WTC11 (cell line): ENCODE measurements around the gene TNNT3. TPM values are rescaled to one million over a fixed set of nuclear protein-coding genes. Genes with fewer than 3 reads are reported as not detected.

Source experiments
- ATAC-seq: fragments of 200-7000 bp; cut with Tn5 transposase; 2 replicates; pipeline ENCODE4 v1.10.0; 2021; ENCODE audit warnings: mild to moderate bottlenecking, moderate library complexity
- CTCF ChIA-PET: fragments of 300-600 bp; sonication (Branson Sonifier 250); formaldehyde crosslinking; loops from one replicate; lab custom pipeline; 2021; ENCODE audit warnings: antibody characterized with exemption; lab: Charles Lee
- POLR2A ChIA-PET: fragments of 350-600 bp; sonication (Branson Sonifier 250); formaldehyde crosslinking; loops from one replicate; lab custom pipeline; 2021; ENCODE audit warnings: antibody characterized with exemption; lab: Charles Lee
- DNase-seq: peaks from one replicate; pipeline ENCODE4 v3.0.0; 2021; ENCODE audit warnings: low spot score
- H3K27ac Mint-ChIP-seq: 2 replicates; pipeline ENCODE4 v1.8.0; 2021; ENCODE audit warnings: mixed read lengths
- H3K27me3 Mint-ChIP-seq: 2 replicates; pipeline ENCODE4 v1.8.0; 2021; ENCODE audit warnings: low read depth, mild to moderate bottlenecking, moderate library complexity, mixed read lengths
- H3K36me3 Mint-ChIP-seq: 2 replicates; pipeline ENCODE4 v1.8.0; 2021; ENCODE audit warnings: mixed read lengths
- H3K4me1 Mint-ChIP-seq: 2 replicates; pipeline ENCODE4 v1.8.0; 2022; ENCODE audit warnings: mixed read lengths
- H3K4me3 Mint-ChIP-seq: 2 replicates; pipeline ENCODE4 v1.8.0; 2021; ENCODE audit warnings: mild to moderate bottlenecking, moderate library complexity, mixed read lengths
- H3K9me3 Mint-ChIP-seq: 2 replicates; pipeline ENCODE4 v1.8.0; 2021; ENCODE audit warnings: mixed read lengths
- CREM ChIP-seq: sonication (generic); formaldehyde crosslinking; IDR thresholded peaks from 2 replicates; pipeline ENCODE4 v1.8.1; 2022; ENCODE audit warnings: mild to moderate bottlenecking, missing genetic modification reagents, moderate library complexity
- ELF4 ChIP-seq: sonication (generic); formaldehyde crosslinking; IDR thresholded peaks from 2 replicates; pipeline ENCODE4 v1.8.1; 2022; ENCODE audit warnings: low read depth, mild to moderate bottlenecking, moderate library complexity, missing genetic modification reagents
- FOXP1 ChIP-seq: sonication (generic); formaldehyde crosslinking; IDR thresholded peaks from 2 replicates; pipeline ENCODE4 v1.8.0; 2022; ENCODE audit warnings: missing genetic modification reagents, mild to moderate bottlenecking, moderate library complexity, borderline replicate concordance
- GABPB1 ChIP-seq: sonication (generic); formaldehyde crosslinking; IDR thresholded peaks from 2 replicates; pipeline ENCODE4 v1.8.1; 2023; ENCODE audit warnings: mild to moderate bottlenecking, missing genetic modification reagents
- IRF2 ChIP-seq: sonication (generic); formaldehyde crosslinking; IDR thresholded peaks from 2 replicates; pipeline ENCODE4 v1.8.0; 2022; ENCODE audit warnings: low read depth, missing genetic modification reagents, borderline replicate concordance
- NFYB ChIP-seq: sonication (generic); formaldehyde crosslinking; conservative IDR thresholded peaks from 2 replicates; pipeline ENCODE4 v1.8.0; 2022; ENCODE audit warnings: low read depth, missing genetic modification reagents
- PRRX2 ChIP-seq: fragments of 250-450 bp; sonication (Bioruptor Pico); IDR thresholded peaks from 2 replicates; pipeline ENCODE4 v1.8.0; 2021; ENCODE audit warnings: mild to moderate bottlenecking
- RELA ChIP-seq: sonication (generic); formaldehyde crosslinking; IDR thresholded peaks from 2 replicates; pipeline ENCODE4 v1.8.1; 2022; ENCODE audit warnings: missing genetic modification reagents, mild to moderate bottlenecking, borderline replicate concordance
- SMAD3 ChIP-seq: sonication (generic); formaldehyde crosslinking; IDR thresholded peaks from 2 replicates; pipeline ENCODE4 v1.8.0; 2022; ENCODE audit warnings: missing genetic modification reagents, mild to moderate bottlenecking, borderline replicate concordance
- SOX15 ChIP-seq: fragments of 250-450 bp; sonication (Bioruptor Pico); IDR thresholded peaks from 2 replicates; pipeline ENCODE4 v1.9.0; 2021; ENCODE audit warnings: mild to moderate bottlenecking
- ZBTB21 ChIP-seq: sonication (generic); formaldehyde crosslinking; IDR thresholded peaks from 2 replicates; pipeline ENCODE4 v1.8.1; 2023; ENCODE audit warnings: mild to moderate bottlenecking, missing genetic modification reagents, borderline replicate concordance
- ZNF121 ChIP-seq: sonication (generic); formaldehyde crosslinking; IDR thresholded peaks from 2 replicates; pipeline ENCODE4 v1.8.0; 2023; ENCODE audit warnings: missing genetic modification reagents
- ZNF263 ChIP-seq: sonication (generic); formaldehyde crosslinking; IDR thresholded peaks from 2 replicates; pipeline ENCODE4 v1.8.1; 2022; ENCODE audit warnings: low read depth, mild to moderate bottlenecking, moderate library complexity, missing genetic modification reagents
- ZNF423 ChIP-seq: fragments of 250-450 bp; sonication (Bioruptor Pico); IDR thresholded peaks from 2 replicates; pipeline ENCODE4 v2.1.2; 2022; ENCODE audit warnings: mild to moderate bottlenecking, moderate library complexity
- ZNF671 ChIP-seq: fragments of 250-450 bp; sonication (Bioruptor Pico); IDR thresholded peaks from 2 replicates; pipeline ENCODE4 v1.8.0; 2021; ENCODE audit warnings: mild to moderate bottlenecking
- total RNA-seq: library from RNA; stranded (reverse); gene quantifications from 3 replicates; pipeline ENCODE4 v1.2.3, GENCODE V29; 2021
- TF ChIP-seq, protein P1 (sequence below): sonication (generic); formaldehyde crosslinking; IDR thresholded peaks from 2 replicates; pipeline ENCODE4 v1.8.1; 2022; ENCODE audit warnings: low read depth, mild to moderate bottlenecking, moderate library complexity, missing genetic modification reagents, borderline replicate concordance
- TF ChIP-seq, protein P2 (sequence below): sonication (generic); formaldehyde crosslinking; conservative IDR thresholded peaks from 2 replicates; pipeline ENCODE4 v1.8.1; 2023; ENCODE audit warnings: mild to moderate bottlenecking, low read depth, missing genetic modification reagents, moderate library complexity
- TF ChIP-seq, protein P3 (sequence below): fragments of 250-450 bp; sonication (Bioruptor Pico); conservative IDR thresholded peaks from 2 replicates; pipeline ENCODE4 v1.9.0; 2021; ENCODE audit warnings: mild to moderate bottlenecking
- TF ChIP-seq, protein P4 (sequence below): sonication (generic); formaldehyde crosslinking; IDR thresholded peaks from 2 replicates; pipeline ENCODE4 v1.8.1; 2022; ENCODE audit warnings: missing genetic modification reagents, borderline replicate concordance
- TF ChIP-seq, protein P5 (sequence below): sonication (generic); formaldehyde crosslinking; IDR thresholded peaks from 2 replicates; pipeline ENCODE4 v1.8.1; 2023; ENCODE audit warnings: mild to moderate bottlenecking, missing genetic modification reagents, moderate library complexity

TNNT3 gene
- total RNA-seq, 1 experiment from 2014 or later: not detected

DNA sequence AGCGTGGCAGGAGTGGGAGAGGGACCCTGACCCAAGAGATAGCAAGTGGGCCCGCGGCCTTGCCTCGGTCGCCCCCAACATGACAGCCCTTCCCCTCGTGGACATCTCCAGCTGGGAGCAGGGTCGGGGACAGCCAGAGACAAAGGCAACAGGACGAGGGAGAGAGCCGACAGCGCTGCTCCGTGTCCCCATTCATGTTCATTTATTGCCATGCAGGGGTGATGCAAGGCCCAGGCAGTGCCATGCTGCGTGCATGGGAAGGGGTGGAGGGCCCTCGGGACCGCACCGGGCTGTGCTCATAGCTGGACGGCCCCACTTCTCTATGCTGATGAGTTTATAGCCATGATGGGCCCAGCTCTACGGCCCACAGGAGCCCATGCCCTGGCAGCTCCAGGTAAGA is 40.3 kb downstream of the TNNT3 start:
- Mint-ChIP-seq H3K36me3 (no peaks in the 10 kb centered on the region), H3K4me3 (no peak overlapping the region), H3K9me3 (no peaks in the 10 kb centered on the region)
- TF ChIP-seq ZBTB21 (CRISPR knock-in tag) (no peak), ZNF121 (no peak), RELA (no peak)
- TF ChIP-seq, protein P1, sequence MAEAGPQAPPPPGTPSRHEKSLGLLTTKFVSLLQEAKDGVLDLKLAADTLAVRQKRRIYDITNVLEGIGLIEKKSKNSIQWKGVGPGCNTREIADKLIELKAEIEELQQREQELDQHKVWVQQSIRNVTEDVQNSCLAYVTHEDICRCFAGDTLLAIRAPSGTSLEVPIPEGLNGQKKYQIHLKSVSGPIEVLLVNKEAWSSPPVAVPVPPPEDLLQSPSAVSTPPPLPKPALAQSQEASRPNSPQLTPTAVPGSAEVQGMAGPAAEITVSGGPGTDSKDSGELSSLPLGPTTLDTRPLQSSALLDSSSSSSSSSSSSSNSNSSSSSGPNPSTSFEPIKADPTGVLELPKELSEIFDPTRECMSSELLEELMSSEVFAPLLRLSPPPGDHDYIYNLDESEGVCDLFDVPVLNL (CRISPR knock-in tag): no peak
- TF ChIP-seq, all 79 proteins: peak for 0
- no peak overlapping the region for H3K27ac Mint-ChIP-seq
- ChIA-PET POLR2A (no interaction called here), CTCF (interaction anchor here (1.1 to 7.9 kb wide), 3 partner anchors 10 to 191 kb away, joined by 3 to 41 read pairs (median 4); no protein-coding TSS in a partner anchor)
- no peak for ATAC-seq
- DNase-seq: no peak
- H3K27me3 Mint-ChIP-seq: no peaks in the 10 kb centered on the region
- no peaks in the 10 kb centered on the region for H3K4me1 Mint-ChIP-seq

DNA sequence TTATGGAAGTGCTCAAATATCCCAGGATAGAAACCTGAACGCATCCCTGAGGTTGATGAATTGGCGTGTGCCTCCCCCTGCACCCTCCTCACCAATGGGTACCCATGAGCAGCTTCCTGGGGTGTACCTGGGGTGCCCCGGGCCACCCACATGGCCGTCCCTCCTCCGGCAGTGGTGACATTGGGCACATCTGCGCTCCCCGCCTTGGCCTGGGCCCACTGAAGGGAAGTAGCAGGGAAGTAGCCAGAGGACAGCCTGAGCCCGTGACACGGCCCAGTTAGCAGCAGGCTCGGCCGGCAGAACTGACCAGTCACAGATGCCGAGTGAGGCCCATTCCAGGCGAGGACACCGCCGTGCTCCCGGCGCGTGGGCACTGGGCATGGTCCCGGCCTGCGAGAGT is 44.4 kb downstream of the TNNT3 start:
- Mint-ChIP-seq H3K4me3 (no peak overlapping the region), H3K27ac (no peak overlapping the region), H3K9me3 (no peaks in the 10 kb centered on the region), H3K36me3 (no peaks in the 10 kb centered on the region), H3K27me3 (no peaks in the 10 kb centered on the region), H3K4me1 (no peaks in the 10 kb centered on the region)
- CTCF ChIA-PET: interaction anchor here (0.8 to 7.9 kb wide), 5 partner anchors 46 to 187 kb away, joined by 3 to 41 read pairs (median 4); no protein-coding TSS in a partner anchor
- no peak for TF ChIP-seq ZNF671 (CRISPR knock-in tag)
- TF ChIP-seq FOXP1 (CRISPR knock-in tag): no peak
- no peak for TF ChIP-seq CREM
- no peak for TF ChIP-seq ELF4
- TF ChIP-seq IRF2 (CRISPR knock-in tag): no peak
- TF ChIP-seq, protein P2, sequence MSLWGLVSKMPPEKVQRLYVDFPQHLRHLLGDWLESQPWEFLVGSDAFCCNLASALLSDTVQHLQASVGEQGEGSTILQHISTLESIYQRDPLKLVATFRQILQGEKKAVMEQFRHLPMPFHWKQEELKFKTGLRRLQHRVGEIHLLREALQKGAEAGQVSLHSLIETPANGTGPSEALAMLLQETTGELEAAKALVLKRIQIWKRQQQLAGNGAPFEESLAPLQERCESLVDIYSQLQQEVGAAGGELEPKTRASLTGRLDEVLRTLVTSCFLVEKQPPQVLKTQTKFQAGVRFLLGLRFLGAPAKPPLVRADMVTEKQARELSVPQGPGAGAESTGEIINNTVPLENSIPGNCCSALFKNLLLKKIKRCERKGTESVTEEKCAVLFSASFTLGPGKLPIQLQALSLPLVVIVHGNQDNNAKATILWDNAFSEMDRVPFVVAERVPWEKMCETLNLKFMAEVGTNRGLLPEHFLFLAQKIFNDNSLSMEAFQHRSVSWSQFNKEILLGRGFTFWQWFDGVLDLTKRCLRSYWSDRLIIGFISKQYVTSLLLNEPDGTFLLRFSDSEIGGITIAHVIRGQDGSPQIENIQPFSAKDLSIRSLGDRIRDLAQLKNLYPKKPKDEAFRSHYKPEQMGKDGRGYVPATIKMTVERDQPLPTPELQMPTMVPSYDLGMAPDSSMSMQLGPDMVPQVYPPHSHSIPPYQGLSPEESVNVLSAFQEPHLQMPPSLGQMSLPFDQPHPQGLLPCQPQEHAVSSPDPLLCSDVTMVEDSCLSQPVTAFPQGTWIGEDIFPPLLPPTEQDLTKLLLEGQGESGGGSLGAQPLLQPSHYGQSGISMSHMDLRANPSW: no peak
- TF ChIP-seq, protein P3, sequence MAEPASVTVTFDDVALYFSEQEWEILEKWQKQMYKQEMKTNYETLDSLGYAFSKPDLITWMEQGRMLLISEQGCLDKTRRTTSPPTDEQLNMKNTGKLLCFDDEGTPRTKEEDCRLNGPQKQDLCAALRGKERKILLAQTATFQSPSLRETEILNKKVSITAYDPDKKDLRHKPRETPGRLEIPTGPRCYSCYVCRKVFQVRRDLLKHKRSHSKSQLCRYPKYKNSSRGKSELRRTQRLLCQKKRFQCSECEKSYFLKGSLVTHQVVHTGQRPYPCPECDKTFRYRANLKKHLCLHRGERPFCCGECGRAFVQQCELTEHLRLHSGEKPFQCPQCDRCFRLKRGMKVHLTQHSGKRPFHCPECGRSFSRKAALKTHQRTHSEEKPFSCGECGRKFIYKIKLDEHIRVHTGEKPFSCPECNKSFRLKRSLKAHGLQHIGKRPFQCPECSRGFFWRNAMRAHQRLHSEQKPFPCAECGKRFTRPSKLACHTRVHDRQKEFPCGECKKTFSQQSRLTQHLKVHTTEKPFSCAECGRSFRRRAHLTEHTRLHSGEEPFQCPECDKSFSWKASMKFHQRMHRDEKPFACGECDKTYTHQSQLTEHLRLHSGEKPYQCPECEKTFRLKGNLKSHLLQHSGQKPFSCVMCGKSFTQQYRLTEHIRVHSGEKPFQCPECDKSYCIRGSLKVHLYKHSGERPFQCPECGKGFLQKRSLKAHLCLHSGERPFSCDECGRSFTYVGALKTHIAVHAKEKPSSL: no peak
- TF ChIP-seq ZNF423 (CRISPR knock-in tag): no peak
- TF ChIP-seq NFYB (CRISPR knock-in tag): no peak
- no peak for TF ChIP-seq SMAD3
- TF ChIP-seq ZNF263 (CRISPR knock-in tag): no peak
- no peak for TF ChIP-seq PRRX2 (CRISPR knock-in tag)
- TF ChIP-seq, protein P1 (CRISPR knock-in tag): no peak
- ATAC-seq (no peak), DNase-seq (no peak)
- POLR2A ChIA-PET: no interaction called here

DNA sequence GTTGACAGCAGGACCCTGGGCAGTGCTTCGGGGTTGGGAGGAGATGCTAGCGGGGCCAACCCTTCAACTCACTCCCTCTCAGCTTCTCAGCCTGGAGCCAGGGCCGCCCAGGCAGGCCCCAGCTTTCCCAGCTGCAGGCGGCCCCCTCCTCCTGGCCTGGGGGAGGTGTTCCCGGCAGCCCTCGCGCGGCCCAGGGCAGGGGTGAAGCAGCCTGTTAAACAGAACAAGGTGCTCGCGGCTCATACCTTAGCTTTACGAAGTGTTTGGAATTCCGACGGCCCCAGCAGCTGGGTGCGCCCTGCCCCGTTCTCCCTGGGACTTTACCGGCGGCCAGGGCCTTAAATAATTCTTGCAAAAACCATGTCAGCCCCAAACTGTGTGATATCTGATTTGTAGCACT is 44.8 kb downstream of the TNNT3 start:
- no peaks in the 10 kb centered on the region for H3K4me1 Mint-ChIP-seq
- TF ChIP-seq, protein P4, sequence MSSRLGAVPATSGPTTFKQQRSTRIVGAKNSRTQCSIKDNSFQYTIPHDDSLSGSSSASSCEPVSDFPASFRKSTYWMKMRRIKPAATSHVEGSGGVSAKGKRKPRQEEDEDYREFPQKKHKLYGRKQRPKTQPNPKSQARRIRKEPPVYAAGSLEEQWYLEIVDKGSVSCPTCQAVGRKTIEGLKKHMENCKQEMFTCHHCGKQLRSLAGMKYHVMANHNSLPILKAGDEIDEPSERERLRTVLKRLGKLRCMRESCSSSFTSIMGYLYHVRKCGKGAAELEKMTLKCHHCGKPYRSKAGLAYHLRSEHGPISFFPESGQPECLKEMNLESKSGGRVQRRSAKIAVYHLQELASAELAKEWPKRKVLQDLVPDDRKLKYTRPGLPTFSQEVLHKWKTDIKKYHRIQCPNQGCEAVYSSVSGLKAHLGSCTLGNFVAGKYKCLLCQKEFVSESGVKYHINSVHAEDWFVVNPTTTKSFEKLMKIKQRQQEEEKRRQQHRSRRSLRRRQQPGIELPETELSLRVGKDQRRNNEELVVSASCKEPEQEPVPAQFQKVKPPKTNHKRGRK (CRISPR knock-in tag): no peak
- no peak for TF ChIP-seq GABPB1 (CRISPR knock-in tag)
- TF ChIP-seq, protein P2: no peak
- TF ChIP-seq, protein P5, sequence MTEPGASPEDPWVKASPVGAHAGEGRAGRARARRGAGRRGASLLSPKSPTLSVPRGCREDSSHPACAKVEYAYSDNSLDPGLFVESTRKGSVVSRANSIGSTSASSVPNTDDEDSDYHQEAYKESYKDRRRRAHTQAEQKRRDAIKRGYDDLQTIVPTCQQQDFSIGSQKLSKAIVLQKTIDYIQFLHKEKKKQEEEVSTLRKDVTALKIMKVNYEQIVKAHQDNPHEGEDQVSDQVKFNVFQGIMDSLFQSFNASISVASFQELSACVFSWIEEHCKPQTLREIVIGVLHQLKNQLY (CRISPR knock-in tag): no peak
- TF ChIP-seq SOX15 (CRISPR knock-in tag): no peak

More for the DNA sequence above, 44.8 kb downstream of the TNNT3 start:
- ChIA-PET CTCF (interaction anchor here (0.8 to 7.9 kb wide), 7 partner anchors 35 to 312 kb away, joined by 3 to 41 read pairs (median 4); no protein-coding TSS in a partner anchor), POLR2A (no interaction called here)
- no peak overlapping the region for H3K27ac Mint-ChIP-seq
- no peak for DNase-seq
- no peaks in the 10 kb centered on the region for H3K27me3 Mint-ChIP-seq
- H3K9me3 Mint-ChIP-seq: no peaks in the 10 kb centered on the region
- no peaks in the 10 kb centered on the region for H3K36me3 Mint-ChIP-seq
- ATAC-seq: peak; percentile 38; the same call in 1 of the 2 replicates
- H3K4me3 Mint-ChIP-seq: no peak overlapping the region
